ENCODE measurements around the gene GRN. TPM values are rescaled to one million over a fixed set of nuclear protein-coding genes. Genes with fewer than 3 reads are reported as not detected.

GRN gene
- total and polyA plus RNA-seq, 2 of the 13 experiments (the other 11 are each of a cell fraction or from before 2014, with no cell fraction given) = 86.6 to 143 TPM

- H2AFZ ChIP-seq (ENCODE audit: low read length) = no peak overlapping the region
- POLR2A ChIA-PET = no interaction called here
- H3K36me3 ChIP-seq (replicated peaks in 1 of 2; ENCODE audit: control insufficient read depth in 1 of 2, insufficient read depth in 2 of 2, low read length in 2 of 2) = no peaks in the 10 kb centered on the region
- H4K20me1 ChIP-seq (ENCODE audit: insufficient read depth, low read length) = no peaks in the 10 kb centered on the region
- no peak overlapping the region for H3K4me3 ChIP-seq (replicated peaks in 1 of 3; ENCODE audit: insufficient read depth in 1 of 3, low read depth in 2 of 3, low read length in 3 of 3)
- H3K27ac ChIP-seq (ENCODE audit: extremely low read length, insufficient read depth, low read length) = no peak overlapping the region
- intact Hi-C loops (cut with micrococcal nuclease; ENCODE audit: unreplicated experiment) (no loop called here), in situ Hi-C loops (cut with HindIII; ENCODE audit: extremely low pct_ligation_motif_present, low pct_unique_long_range_greater_than_20kb) (no loop called here)
- H3K4me2 ChIP-seq (ENCODE audit: low read depth, low read length) = no peak overlapping the region
- ATAC-seq (no peak), FAIRE-seq (no peak), DNase-seq (ENCODE audit: low spot score) (no peak)
- no peaks in the 10 kb centered on the region for H3K79me2 ChIP-seq (ENCODE audit: insufficient read depth, low read length)
- BruUV-seq (replicated peaks) = no TSS peak
- H3K9ac ChIP-seq (ENCODE audit: insufficient read depth, low read depth, low read length) = no peak overlapping the region
- CTCF ChIA-PET (ENCODE audit: low intra/inter-chr PET ratio, low total read pairs) = no interaction called here
- H3K9me3 ChIP-seq (ENCODE audit: low read length) = no peaks in the 10 kb centered on the region
- TF ChIP-seq ZNF552 (CRISPR knock-in tag; IDR thresholded peaks at IDR 0.05; ENCODE audit: borderline replicate concordance) = no peak
- TF ChIP-seq BCL3 (CRISPR knock-in tag; IDR thresholded peaks at IDR 0.05) = no peak
- no peak for TF ChIP-seq HINFP (CRISPR knock-in tag; IDR thresholded peaks at IDR 0.05; ENCODE audit: low read depth)
- no peak for TF ChIP-seq MXD1 (CRISPR knock-in tag; IDR thresholded peaks at IDR 0.05)
- TF ChIP-seq HOXA9 (CRISPR knock-in tag; IDR thresholded peaks at IDR 0.05; ENCODE audit: borderline replicate concordance) = no peak
- no peak for TF ChIP-seq ZNF432 (CRISPR knock-in tag; IDR thresholded peaks at IDR 0.05; ENCODE audit: borderline replicate concordance)
- no peak for TF ChIP-seq RFX5 (IDR thresholded peaks at IDR 0.05; ENCODE audit: low read depth, low read length)
- TF ChIP-seq MTA3 (CRISPR knock-in tag; IDR thresholded peaks at IDR 0.05) = no peak
- no peak for TF ChIP-seq ZNF44 (CRISPR knock-in tag; IDR thresholded peaks at IDR 0.05)
- TF ChIP-seq RNF219 (CRISPR knock-in tag; IDR thresholded peaks at IDR 0.05) = no peak
- no peak for TF ChIP-seq ZNF674 (CRISPR knock-in tag; IDR thresholded peaks at IDR 0.05; ENCODE audit: low read depth)
- TF ChIP-seq PHB2 (IDR thresholded peaks at IDR 0.05; ENCODE audit: partially characterized antibody) = no peak
- no peak for TF ChIP-seq TEAD3 (CRISPR knock-in tag; optimal IDR thresholded peaks at IDR 0.05; ENCODE audit: borderline replicate concordance)
- TF ChIP-seq MED13 (CRISPR knock-in tag; IDR thresholded peaks at IDR 0.05) = no peak
- no peak for TF ChIP-seq ZNF550 (CRISPR knock-in tag; IDR thresholded peaks at IDR 0.05; ENCODE audit: borderline replicate concordance)
- no peak for TF ChIP-seq ZNF790 (CRISPR knock-in tag; IDR thresholded peaks at IDR 0.05; ENCODE audit: borderline replicate concordance)
- no peak for TF ChIP-seq ZBTB1 (CRISPR knock-in tag; IDR thresholded peaks at IDR 0.05; ENCODE audit: borderline replicate concordance)
- no peak for TF ChIP-seq KMT2B (CRISPR knock-in tag; IDR thresholded peaks at IDR 0.05)
- no peak for TF ChIP-seq KDM1A (CRISPR knock-in tag; IDR thresholded peaks at IDR 0.05)
- 38% methylated on average over 5 of the region's 5 CpGs for WGBS (ENCODE audit: low lambda C conversion rate)
- peaks cover 11 to 54% of the 10 kb centered on the region in 2 experiments; a peak in 4 of 5 replicates for H3K27me3 ChIP-seq (ENCODE audit: control insufficient read depth in 1 of 2, insufficient read depth in 2 of 2, low read length in 2 of 2)
- peaks cover 67% of the 10 kb centered on the region for H3K4me1 ChIP-seq (ENCODE audit: insufficient read depth, low read length)
Observed at GRCh38 chr17:44311562-44312181, 33.4 kb upstream of the GRN start.
